IPS-18c (cell line): Measurements from ENCODE around the gene MYB.

ENCODE experiments used
- H3K4me3 ChIP-seq: 2 replicates; pipeline ENCODE4 v1.7.0; 2013; ENCODE audit warnings: low read depth, mild to moderate bottlenecking, low read length, moderate library complexity; ENCODE audit not compliant: insufficient read depth
- H3K9me3 ChIP-seq: one replicate; pipeline ENCODE4 v1.6.1; 2013; ENCODE audit warnings: mild to moderate bottlenecking, low read length, moderate library complexity; ENCODE audit not compliant: control insufficient read depth, insufficient read depth

Gene MYB

GRCh38 chr6:135251498-135252441 lies 70.7 kb downstream of the MYB start:
- Histone ChIP-seq H3K9me3 (no peaks in the 10 kb centered on the region), H3K4me3 (no peak overlapping the region)

GRCh38 chr6:135254471-135254870 lies 73.4 kb downstream of the MYB start:
- Histone ChIP-seq H3K4me3 (no peak overlapping the region), H3K9me3 (no peaks in the 10 kb centered on the region)

DNA sequence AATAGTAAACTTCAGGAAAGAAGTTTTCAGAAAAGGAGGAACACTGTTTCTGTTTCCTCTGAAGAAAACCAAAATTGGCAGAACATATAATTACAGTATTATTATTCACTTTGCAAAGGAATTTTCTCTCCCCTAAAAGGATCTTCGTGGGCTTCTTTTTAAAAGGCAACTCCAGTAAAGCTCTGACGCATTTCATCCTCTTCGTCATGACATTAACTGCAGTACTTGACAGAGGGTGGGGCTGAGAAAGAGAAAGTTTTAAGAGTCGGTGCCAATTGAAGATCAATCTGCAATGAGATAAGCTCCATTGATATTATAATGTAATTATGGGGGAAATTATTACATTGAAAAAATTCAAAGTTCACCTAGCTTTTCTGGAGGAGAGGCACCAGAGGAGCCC lies 75.8 kb downstream of the MYB start:
- Histone ChIP-seq H3K4me3 (no peak overlapping the region), H3K9me3 (no peaks in the 10 kb centered on the region)

DNA sequence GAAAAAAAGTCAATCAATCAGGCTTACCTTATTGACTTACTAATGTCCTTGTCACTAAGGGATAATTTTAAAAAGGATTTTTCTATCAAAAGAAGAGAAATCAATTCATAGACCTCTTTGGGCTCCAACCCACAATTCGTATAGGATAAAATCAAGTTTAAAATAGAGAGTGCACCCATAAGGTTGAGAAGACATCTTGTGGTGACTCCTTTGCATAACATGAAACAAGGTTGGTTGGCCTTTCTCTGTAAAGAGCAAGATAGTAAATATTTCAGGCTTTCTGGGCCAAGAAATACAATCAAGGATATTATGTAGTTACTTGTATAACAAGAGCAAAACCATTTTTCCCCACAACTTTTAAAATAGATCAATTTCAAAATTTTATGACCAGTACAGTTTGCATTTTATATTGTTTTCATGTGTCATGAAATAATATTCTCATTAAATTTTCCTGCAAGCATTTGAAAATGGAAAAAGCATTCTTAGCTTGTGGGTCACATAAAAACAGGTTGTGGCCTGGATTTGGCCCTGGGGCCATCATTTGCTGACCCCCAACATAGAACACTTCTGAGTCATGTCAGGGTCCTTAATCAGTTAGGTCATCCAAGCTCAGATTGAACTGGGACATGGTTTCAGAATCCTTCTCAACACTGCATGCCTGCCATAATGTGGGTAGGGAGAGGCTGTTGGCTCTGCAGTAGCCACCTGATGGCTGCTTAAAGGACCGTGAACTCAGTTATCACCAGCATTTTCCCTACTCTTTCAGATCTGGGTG lies 76.7 kb downstream of the MYB start:
- no peak overlapping the region for H3K4me3 ChIP-seq
- H3K9me3 ChIP-seq = no peaks in the 10 kb centered on the region

GRCh38 chr6:135258970-135259369 lies 77.9 kb downstream of the MYB start:
- no peaks in the 10 kb centered on the region for H3K9me3 ChIP-seq
- H3K4me3 ChIP-seq = no peak overlapping the region

DNA sequence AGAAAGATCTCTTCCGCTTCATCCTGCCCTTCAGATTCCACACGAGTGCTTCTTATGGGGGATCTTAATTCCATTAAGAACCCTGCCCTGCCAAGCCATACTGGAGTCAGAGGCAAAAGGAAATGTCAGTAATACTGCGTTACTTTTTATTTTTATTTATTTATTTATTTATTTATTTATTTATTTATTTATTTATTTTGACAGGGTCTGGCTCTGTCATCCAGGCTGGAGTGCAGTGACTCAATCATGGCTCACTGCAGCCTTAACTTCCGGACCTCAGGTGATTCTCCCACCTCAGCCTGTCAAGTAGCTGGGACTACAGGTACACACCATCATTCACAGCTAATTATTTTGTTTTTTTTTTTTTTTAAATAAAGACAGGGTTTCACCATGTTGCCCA lies 79.5 kb downstream of the MYB start:
- H3K9me3 ChIP-seq = no peaks in the 10 kb centered on the region
- no peak overlapping the region for H3K4me3 ChIP-seq

DNA sequence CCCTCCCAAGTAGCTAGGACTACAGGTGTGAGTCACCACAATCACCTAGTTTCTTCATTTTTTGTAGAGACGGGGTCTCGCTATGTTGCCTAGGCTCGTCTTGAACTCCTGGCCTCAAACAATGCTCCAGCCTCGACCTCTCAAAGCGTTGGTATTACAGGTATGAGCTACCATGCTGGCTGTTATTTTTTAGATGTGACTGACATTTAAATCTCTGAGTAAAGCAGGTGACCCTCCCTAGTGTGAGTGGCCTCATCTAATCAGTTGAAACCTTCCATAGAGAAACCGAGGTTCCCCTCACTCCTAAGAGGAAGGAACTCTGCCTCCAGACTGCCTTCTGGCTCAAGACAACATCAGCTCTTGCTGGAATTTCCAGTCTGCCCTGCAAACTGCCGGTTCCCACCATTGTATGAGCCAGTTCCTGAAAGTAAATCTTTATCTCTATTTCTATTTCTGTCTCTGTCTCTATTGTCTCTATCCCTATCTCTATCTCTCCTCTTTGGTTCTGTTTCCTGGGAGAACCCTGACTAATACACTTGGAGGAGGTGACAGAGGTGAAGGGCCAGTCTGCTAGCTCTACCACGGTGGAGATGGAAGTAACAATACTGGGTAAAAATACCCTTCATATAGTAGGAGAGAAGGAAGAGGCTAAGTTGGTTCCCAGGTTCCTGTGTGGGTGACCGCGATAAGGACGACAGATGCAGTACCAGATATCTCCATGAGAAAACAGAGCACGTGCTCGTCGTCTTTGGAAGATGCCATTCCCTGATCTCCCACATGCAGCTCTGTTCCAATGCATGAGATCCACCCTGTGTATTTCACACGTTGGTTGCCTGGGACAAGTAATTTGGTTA lies 81.0 kb downstream of the MYB start:
- Histone ChIP-seq H3K9me3 (no peaks in the 10 kb centered on the region), H3K4me3 (no peak overlapping the region)

DNA sequence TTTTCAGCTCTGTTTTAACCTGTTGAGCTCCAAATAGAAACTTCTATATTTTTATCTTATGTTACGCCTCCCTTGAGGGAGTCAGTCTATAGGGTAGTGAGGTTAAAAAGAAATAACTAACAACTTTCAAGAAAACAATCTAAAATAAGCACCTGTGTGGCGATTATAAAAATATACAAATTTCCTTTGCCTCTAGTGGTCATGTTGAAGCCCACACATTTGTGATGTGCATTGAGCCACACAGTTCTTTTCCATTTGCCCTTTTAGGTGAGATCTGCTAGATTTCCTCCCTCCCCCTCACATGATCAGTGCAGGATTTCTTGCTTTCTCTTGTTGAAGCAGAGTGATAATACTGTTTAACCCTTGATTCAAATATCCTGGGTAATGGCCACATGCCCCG lies 84.2 kb downstream of the MYB start:
- Histone ChIP-seq H3K4me3 (no peak overlapping the region), H3K9me3 (no peaks in the 10 kb centered on the region)

- Histone ChIP-seq H3K9me3 (no peaks in the 10 kb centered on the region), H3K4me3 (no peak overlapping the region)
Observed at GRCh38 chr6:135266675-135267074, 85.6 kb downstream of the MYB start.

DNA sequence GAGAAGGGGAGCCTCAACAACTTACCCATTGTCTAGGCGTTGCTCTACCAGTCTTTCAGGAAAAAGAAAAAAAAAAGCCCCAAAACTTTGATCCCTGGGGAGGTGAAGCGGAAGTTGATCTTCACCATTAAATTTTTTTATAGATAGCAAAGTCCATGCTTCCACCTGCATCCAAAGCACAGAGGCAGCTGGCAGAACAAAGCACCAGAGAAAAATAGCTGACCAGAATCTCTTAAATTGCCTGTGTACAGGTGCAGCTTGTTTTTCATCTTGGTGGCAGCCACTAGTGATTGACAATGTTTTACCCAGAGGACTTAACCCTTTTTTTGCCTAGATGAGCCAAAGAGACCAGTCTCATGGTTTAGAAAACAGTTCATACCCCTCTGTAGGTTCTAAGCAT lies 86.0 kb downstream of the MYB start:
- Histone ChIP-seq H3K9me3 (no peaks in the 10 kb centered on the region), H3K4me3 (no peak overlapping the region)

GRCh38 chr6:135268263-135268662 lies 87.2 kb downstream of the MYB start:
- Histone ChIP-seq H3K4me3 (no peak overlapping the region), H3K9me3 (no peaks in the 10 kb centered on the region)

GRCh38 chr6:135268740-135269139 lies 87.6 kb downstream of the MYB start:
- Histone ChIP-seq H3K9me3 (no peaks in the 10 kb centered on the region), H3K4me3 (no peak overlapping the region)
